ENCODE measurements around the gene RAB15. TPM values are rescaled to one million over a fixed set of nuclear protein-coding genes. Genes with fewer than 3 reads are reported as not detected.

The RAB15 gene
- total and polyA plus RNA-seq, 9 of the 15 experiments (the other 6 are each of a cell fraction or from before 2014, with no cell fraction given): 0.09 to 0.30 (median 0.16) TPM; not detected in 2

DNA sequence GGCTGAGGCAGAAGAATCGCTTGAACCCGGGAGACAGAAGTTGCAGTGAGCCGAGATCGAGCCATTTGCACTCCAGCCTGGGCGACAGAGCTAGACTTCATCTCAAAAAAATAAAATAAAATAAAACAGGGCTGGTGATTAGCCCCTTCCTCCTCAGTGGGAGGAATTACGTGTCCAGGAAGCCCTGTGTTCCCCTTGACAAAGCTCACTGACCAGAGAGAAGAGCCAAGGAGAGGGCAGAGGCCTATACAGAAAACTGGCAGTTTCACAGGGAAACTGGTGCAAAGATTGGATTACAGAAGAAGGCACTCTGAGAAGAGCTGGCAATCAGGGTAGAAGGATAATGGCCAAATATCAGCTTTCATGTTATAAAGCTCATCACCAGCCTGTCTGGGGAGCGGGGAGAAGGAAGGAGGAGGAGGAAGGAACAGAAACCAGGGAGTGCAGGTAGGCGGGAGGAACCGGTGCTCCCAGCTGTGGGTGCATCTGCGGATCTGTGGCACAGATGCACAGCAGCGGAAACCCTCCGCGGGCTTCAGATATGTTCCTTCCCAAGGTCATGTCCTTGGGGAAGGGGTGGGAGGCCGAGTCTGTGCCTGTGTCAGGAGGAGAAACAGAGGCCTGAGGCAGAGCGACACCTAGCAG, 6.7 kb downstream of the RAB15 start:
- no peaks in the 10 kb centered on the region for H3K36me3 ChIP-seq (ENCODE audit: control insufficient read depth, insufficient read depth, low read length)
- in situ Hi-C loops (cut with MboI) (no loop called here), intact Hi-C loops (cut with micrococcal nuclease) (no loop called here)
- no peaks in the 10 kb centered on the region for H3K9me3 ChIP-seq (replicated peaks; ENCODE audit: control insufficient read depth, insufficient read depth, low read depth, low read length)
- 47% methylated on average over 9 of the region's 15 CpGs for WGBS (ENCODE audit: insufficient coverage, low coverage, missing lambda C conversion rate)
- DNase-seq (ENCODE audit: extremely low read depth in 1 of 4, low spot score in 3 of 4) (no peak), ATAC-seq (no peak), FAIRE-seq (no peak)
- H3K27me3 ChIP-seq (ENCODE audit: control insufficient read depth in 2 of 2, insufficient read depth in 2 of 2, low read length in 2 of 2): 0 out of 5 replicates have a peak, but pooled peaks cover 0 to 5% of the 10 kb centered on the region in 2 experiments
- TF ChIP-seq CBFB (CRISPR knock-in tag; IDR thresholded peaks at IDR 0.05): no peak
- no peak overlapping the region for H3K4me3 ChIP-seq
- no peaks in the 10 kb centered on the region for H3K79me2 ChIP-seq (ENCODE audit: control insufficient read depth, insufficient read depth, low read length)
- ChIA-PET POLR2A (interaction anchor here (0.6 to 1.4 kb wide), 3 partner anchors 14 to 33 kb away, joined by 3 to 4 read pairs (median 3); no protein-coding TSS in a partner anchor), CTCF (ENCODE audit: low intra/inter-chr PET ratio) (no interaction called here)
- no TSS peak for BruUV-seq (replicated peaks)
- H3K27ac ChIP-seq (ENCODE audit: extremely low read depth, low read depth, low read length): no peak overlapping the region
- no peaks in the 10 kb centered on the region; a peak in 1 of 5 replicates for H3K4me1 ChIP-seq (replicated peaks in 1 of 2; ENCODE audit: control insufficient read depth in 2 of 2, insufficient read depth in 2 of 2, low read length in 2 of 2)
- peaks cover 5% of the 10 kb centered on the region for H3K9me1 ChIP-seq (ENCODE audit: control insufficient read depth, insufficient read depth, low read length)
- H3K9ac ChIP-seq (ENCODE audit: insufficient read depth in 1 of 2, low read depth in 2 of 2, low read length in 2 of 2): no peak overlapping the region
- H3K4me2 ChIP-seq (ENCODE audit: insufficient read depth, low read length): no peak overlapping the region
- no peak overlapping the region for H2AFZ ChIP-seq (ENCODE audit: low read depth, low read length)
- H4K20me1 ChIP-seq (replicated peaks; ENCODE audit: control insufficient read depth, insufficient read depth, low read length): peaks cover 6% of the 10 kb centered on the region

DNA sequence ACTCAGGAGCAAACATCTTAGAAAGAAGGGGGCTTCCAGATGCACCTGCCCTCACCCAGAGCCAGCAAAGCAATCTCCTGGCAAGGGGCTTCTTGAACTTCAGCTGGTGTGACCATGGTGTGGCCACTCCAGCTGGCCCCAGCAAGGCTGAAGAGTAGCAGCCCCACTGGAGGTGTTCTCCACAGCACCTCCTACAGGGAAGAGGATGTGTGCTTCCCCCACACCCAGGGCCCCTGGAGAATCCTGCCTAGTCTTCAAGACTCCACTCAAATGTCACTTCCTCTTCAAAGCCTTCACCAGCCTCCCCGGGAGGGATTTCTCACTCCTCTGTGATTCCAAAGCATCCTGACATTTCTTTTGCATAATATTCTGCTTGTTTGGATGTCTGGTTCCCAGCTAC, 8.5 kb downstream of the RAB15 start:
- Histone ChIP-seq H3K9ac (ENCODE audit: insufficient read depth in 1 of 2, low read depth in 2 of 2, low read length in 2 of 2) (no peak overlapping the region), H3K4me2 (ENCODE audit: insufficient read depth, low read length) (no peak overlapping the region), H3K79me2 (ENCODE audit: control insufficient read depth, insufficient read depth, low read length) (no peaks in the 10 kb centered on the region), H3K27ac (ENCODE audit: extremely low read depth, low read depth, low read length) (no peak overlapping the region), H3K36me3 (ENCODE audit: control insufficient read depth, insufficient read depth, low read length) (no peaks in the 10 kb centered on the region), H3K4me1 (replicated peaks in 1 of 2; ENCODE audit: control insufficient read depth in 2 of 2, insufficient read depth in 2 of 2, low read length in 2 of 2) (no peaks in the 10 kb centered on the region; a peak in 1 of 5 replicates), H3K9me3 (replicated peaks; ENCODE audit: control insufficient read depth, insufficient read depth, low read depth, low read length) (no peaks in the 10 kb centered on the region), H3K9me1 (ENCODE audit: control insufficient read depth, insufficient read depth, low read length) (peaks cover 5% of the 10 kb centered on the region), H2AFZ (ENCODE audit: low read depth, low read length) (no peak overlapping the region), H3K4me3 (no peak overlapping the region), H3K27me3 (ENCODE audit: control insufficient read depth in 2 of 2, insufficient read depth in 2 of 2, low read length in 2 of 2) (peaks cover 0 to 4% of the 10 kb centered on the region in 2 experiments; a peak in 1 of 5 replicates), H4K20me1 (replicated peaks; ENCODE audit: control insufficient read depth, insufficient read depth, low read length) (peaks cover 6% of the 10 kb centered on the region)
- intact Hi-C loops (cut with micrococcal nuclease): no loop called here
- FAIRE-seq: no peak
- 0% methylated on average over 1 of the region's 1 CpG for WGBS (ENCODE audit: insufficient coverage, low coverage, missing lambda C conversion rate)
- ChIA-PET POLR2A (no interaction called here), CTCF (ENCODE audit: low intra/inter-chr PET ratio) (no interaction called here)
- peak; percentile 81 for ATAC-seq
- DNase-seq (ENCODE audit: extremely low read depth in 1 of 4, low spot score in 3 of 4): peak in 1 of 4 experiments; percentile 26
- BruUV-seq (replicated peaks): no TSS peak
- in situ Hi-C loops (cut with MboI): no loop called here
- TF ChIP-seq SPI1 (IDR thresholded peaks at IDR 0.05; ENCODE audit: borderline replicate concordance, low read depth, low read length) (peak; percentile 10; the same call in 1 of the 2 replicates), ZNF41 (CRISPR knock-in tag; conservative IDR thresholded peaks at IDR 0.05) (no peak), KLF6 (CRISPR knock-in tag; IDR thresholded peaks at IDR 0.05; ENCODE audit: borderline replicate concordance) (no peak)
